Stimulated activated CD4-positive, alpha-beta T cell treated with anti-CD3 and anti-CD28 coated beads, TNF-alpha, amount 100 ng/mL, for 24 hours (primary cell): Measurements from ENCODE around the gene CDH23.
"Not testable (repeated sequence)": the region's sequence is repeated elsewhere in the genome, so short reads cannot be mapped to it uniquely, and the experiment has no call there.

ENCODE experiments used
- DNase-seq, 3 experiments: peaks; one replicate each; pipeline ENCODE4 v3.0.0-alpha.2; 2020; ENCODE audit warnings: low read depth in 3 of 3

The CDH23 gene

GRCh38 chr10:71584461-71584860 is 187.7 kb downstream of the CDH23 start:
- no peak for DNase-seq

- no peak for DNase-seq
These were observed 188.3 kb downstream of the CDH23 start for GRCh38 chr10:71584902-71585563.

- DNase-seq, result no peak
These were observed 189.0 kb downstream of the CDH23 start for GRCh38 chr10:71585564-71586290.

GRCh38 chr10:71587941-71588573 is 191.3 kb downstream of the CDH23 start:
- DNase-seq, result no peak

- DNase-seq, result no peak
These were observed 192.0 kb downstream of the CDH23 start for GRCh38 chr10:71588685-71589084.

GRCh38 chr10:71589617-71590551 is 193.2 kb downstream of the CDH23 start:
- DNase-seq, result no peak

- no peak for DNase-seq
These were observed 194.1 kb downstream of the CDH23 start for GRCh38 chr10:71590781-71591350.

GRCh38 chr10:71594934-71595571 is 198.3 kb downstream of the CDH23 start:
- DNase-seq, result no peak

- no peak for DNase-seq
These were observed 198.9 kb downstream of the CDH23 start for GRCh38 chr10:71595649-71596048.

GRCh38 chr10:71596127-71596526 is 199.4 kb downstream of the CDH23 start:
- DNase-seq, result no peak

GRCh38 chr10:71596759-71597158 is 200.0 kb downstream of the CDH23 start:
- DNase-seq, result no peak

GRCh38 chr10:71597821-71598498 is 201.2 kb downstream of the CDH23 start:
- no peak for DNase-seq

- DNase-seq, result no peak
These were observed 201.9 kb downstream of the CDH23 start for GRCh38 chr10:71598621-71599055.

- no peak for DNase-seq
These were observed 202.8 kb downstream of the CDH23 start for GRCh38 chr10:71599518-71599917.

GRCh38 chr10:71600242-71600641 is 203.5 kb downstream of the CDH23 start:
- not testable (repeated sequence) for DNase-seq

- DNase-seq, result no peak
These were observed 204.1 kb downstream of the CDH23 start for GRCh38 chr10:71600849-71601248.

GRCh38 chr10:71601273-71601672 is 204.6 kb downstream of the CDH23 start:
- no peak for DNase-seq

- no peak for DNase-seq
These were observed 206.4 kb downstream of the CDH23 start for GRCh38 chr10:71603150-71603549.

- no peak for DNase-seq
These were observed 207.0 kb downstream of the CDH23 start for GRCh38 chr10:71603754-71604153.

GRCh38 chr10:71604324-71605018 is 207.8 kb downstream of the CDH23 start:
- DNase-seq, result no peak
